CD14-positive monocyte (primary cell): ENCODE results near the gene HLA-DQA1. TPM values are rescaled to one million over a fixed set of nuclear protein-coding genes. Genes with fewer than 3 reads are reported as not detected.

Source experiments
- DNase-seq, 3 donors: peaks; one replicate each; pipeline ENCODE4 v3.0.0-alpha.2; 2011 to 2022
- H2AFZ ChIP-seq: 2 replicates; pipeline ENCODE4 v1.6.0; 2012; ENCODE audit warnings: mild to moderate bottlenecking, low read depth, low read length, inconsistent platforms; ENCODE audit not compliant: insufficient read depth, poor library complexity, severe bottlenecking
- H3K27ac ChIP-seq, 2 donors: 1 replicate in 1 of 2; 2 replicates in 1 of 2; pipeline ENCODE4 v1.5.1; 2012 to 2013; ENCODE audit warnings: low read length in 2 of 2, control low read depth in 1 of 2, inconsistent platforms in 1 of 2, low read depth in 1 of 2, mild to moderate bottlenecking in 1 of 2
- H3K27me3 ChIP-seq, 2 donors: one replicate each; pipeline versions ENCODE4 v1.6.0 to v1.6.1; 2011 to 2013; ENCODE audit warnings: low read length in 2 of 2; ENCODE audit not compliant: control insufficient read depth in 2 of 2, insufficient read depth in 2 of 2
- H3K36me3 ChIP-seq, 2 donors: replicated peaks in 1 of 2; 1 replicate in 1 of 2; 2 replicates in 1 of 2; pipeline versions ENCODE4 v1.5.1 to v1.6.1; 2012 to 2013; ENCODE audit warnings: low read length in 2 of 2, control low read depth in 1 of 2, inconsistent platforms in 1 of 2, mild to moderate bottlenecking in 1 of 2; ENCODE audit not compliant: insufficient read depth in 2 of 2, control insufficient read depth in 1 of 2
- H3K4me1 ChIP-seq, 2 donors: 1 replicate in 1 of 2; 2 replicates in 1 of 2; pipeline versions ENCODE4 v1.5.1 to v1.6.1; 2012 to 2013; ENCODE audit warnings: low read length in 2 of 2, control low read depth in 1 of 2, inconsistent platforms in 1 of 2, mild to moderate bottlenecking in 1 of 2, moderate library complexity in 1 of 2; ENCODE audit not compliant: insufficient read depth in 2 of 2, control insufficient read depth in 1 of 2
- H3K4me2 ChIP-seq: replicated peaks from 2 replicates; pipeline ENCODE3; 2012; ENCODE audit warnings: low read length, moderate library complexity, mild to moderate bottlenecking; ENCODE audit not compliant: poor library complexity, severe bottlenecking; ENCODE audit errors: extremely low read depth
- H3K4me3 ChIP-seq, 3 experiments: fragments of 200-600 bp in 1 of 3; sonication (generic) in 1 of 3; replicated peaks in 1 of 3; 1 replicate in 2 of 3; 2 replicates in 1 of 3; pipeline ENCODE4 v1.5.1; 2011 to 2013; ENCODE audit warnings: low read length in 3 of 3, mild to moderate bottlenecking in 3 of 3, control low read depth in 2 of 3, low read depth in 2 of 3, inconsistent platforms in 1 of 3, moderate library complexity in 1 of 3
- H3K79me2 ChIP-seq: 2 replicates; pipeline ENCODE4 v1.6.0; 2012; ENCODE audit warnings: mild to moderate bottlenecking, control low read depth, inconsistent platforms, low read length, moderate library complexity; ENCODE audit not compliant: insufficient read depth
- H3K9ac ChIP-seq: 2 replicates; pipeline ENCODE4 v1.6.0; 2017; ENCODE audit warnings: low read length, mild to moderate bottlenecking; ENCODE audit not compliant: insufficient read depth, poor library complexity, severe bottlenecking
- H3K9me3 ChIP-seq, 2 donors: replicated peaks in 1 of 2; 1 replicate in 1 of 2; 2 replicates in 1 of 2; pipeline versions ENCODE4 v1.5.1 to v1.6.1; 2012 to 2013; ENCODE audit warnings: low read length in 2 of 2, control low read depth in 1 of 2; ENCODE audit not compliant: control insufficient read depth in 1 of 2, insufficient read depth in 1 of 2
- H4K20me1 ChIP-seq: 2 replicates; pipeline ENCODE4 v1.6.0; 2012; ENCODE audit warnings: mild to moderate bottlenecking, low read length, control low read depth, moderate library complexity; ENCODE audit not compliant: insufficient read depth
- H3K27ac Mint-ChIP-seq, 7 donors: one replicate each; pipeline ENCODE4 v1.8.0; 2020; ENCODE audit warnings: mild to moderate bottlenecking in 7 of 7, mixed read lengths in 7 of 7, moderate library complexity in 6 of 7, inconsistent platforms in 2 of 7
- H3K27me3 Mint-ChIP-seq, 3 donors: one replicate each; pipeline ENCODE4 v1.8.0; 2021 to 2022; ENCODE audit warnings: low read depth in 3 of 3, mild to moderate bottlenecking in 3 of 3, mixed read lengths in 3 of 3, moderate library complexity in 3 of 3, inconsistent platforms in 1 of 3
- H3K36me3 Mint-ChIP-seq, 2 donors: one replicate each; pipeline ENCODE4 v1.8.0; 2020; ENCODE audit warnings: mixed read lengths in 2 of 2, inconsistent platforms in 1 of 2, mild to moderate bottlenecking in 1 of 2
- H3K4me1 Mint-ChIP-seq: one replicate; pipeline ENCODE4 v1.8.0; 2020; ENCODE audit warnings: mild to moderate bottlenecking, mixed read lengths
- H3K4me3 Mint-ChIP-seq, 2 donors: one replicate each; pipeline ENCODE4 v1.8.0; 2020; ENCODE audit warnings: mild to moderate bottlenecking in 2 of 2, mixed read lengths in 2 of 2, moderate library complexity in 1 of 2
- H3K9me3 Mint-ChIP-seq, 7 donors: one replicate each; pipeline ENCODE4 v1.8.0; 2020 to 2022; ENCODE audit warnings: mixed read lengths in 7 of 7, mild to moderate bottlenecking in 6 of 7, moderate library complexity in 6 of 7, inconsistent platforms in 2 of 7
- WGBS: methylation state at CpG from one replicate; pipeline ENCODE4 v1.1.5; 2013; ENCODE audit warnings: missing lambda C conversion rate; ENCODE audit not compliant: insufficient coverage; 5-methylcytosine and 5-hydroxymethylcytosine counted together
- intact Hi-C, 2 donors: fragments of 100-400 bp; cut with micrococcal nuclease; formaldehyde crosslinking; loops; one replicate each; pipeline versions ENCODE4 v1.15.0 to v1.15.1; 2023
- polyA plus RNA-seq, 3 donors: library from polyadenylated mRNA; depleted of rRNA in 1 of 3; unstranded in 2 of 3; stranded (reverse) in 1 of 3; fragments of 300-500 nt in 2 of 3; fragments of >200 nt in 1 of 3; fragmentation: Illumina TruSeq in 2 of 3; gene quantifications; 1 replicate in 2 of 3; 2 replicates in 1 of 3; pipeline ENCODE4 v1.2.3, GENCODE V29; 2012 to 2021
- TF ChIP-seq, protein P1 (sequence below): fragments of 200-600 bp; IDR thresholded peaks from one replicate; pipeline ENCODE4 v1.8.0; 2022; ENCODE audit warnings: antibody characterized with exemption, mild to moderate bottlenecking

HLA-DQA1 gene
- polyA plus RNA-seq, 3 donors = 98.1 to 191 (median 117) TPM

DNA sequence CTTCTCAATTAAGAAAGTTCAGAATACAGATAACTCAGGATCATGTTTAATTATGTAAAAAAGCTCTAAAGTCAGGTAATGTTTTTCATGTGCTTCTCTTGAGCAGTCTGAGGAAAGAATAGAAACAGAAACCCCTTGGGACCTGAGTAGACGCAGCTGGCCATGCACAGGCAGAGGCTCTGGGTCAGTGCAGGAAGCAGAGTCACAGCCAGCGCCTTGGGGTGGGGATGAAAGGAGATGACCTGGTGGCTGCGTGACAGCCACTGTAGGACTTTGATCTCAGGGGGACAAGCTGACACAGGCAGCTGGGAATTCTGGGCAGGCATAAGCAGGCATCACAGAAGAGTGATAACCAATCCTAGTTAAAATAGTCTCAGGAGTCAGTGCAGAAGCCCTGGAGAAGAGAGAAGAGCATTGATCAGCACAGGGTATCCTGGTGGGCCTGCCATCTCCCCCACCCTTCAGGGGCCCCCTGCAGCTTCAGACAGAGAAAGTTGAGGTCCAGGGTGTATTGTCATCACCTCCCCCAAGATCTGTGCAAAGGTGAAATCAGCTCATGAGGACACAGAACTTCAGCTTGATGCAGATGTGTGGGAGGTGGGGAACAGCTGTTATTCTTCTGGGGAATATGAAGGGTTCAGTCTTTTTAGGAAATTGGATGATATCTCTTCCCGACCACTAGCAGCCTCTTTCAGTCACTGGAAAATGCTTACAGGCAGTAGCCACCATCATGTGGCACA is 22.8 kb downstream of the HLA-DQA1 start:
- Histone ChIP-seq H3K9me3 (no peaks in the 10 kb centered on the region), H3K27me3 (no peaks in the 10 kb centered on the region), H3K79me2 (no peaks in the 10 kb centered on the region), H3K27ac (no peak overlapping the region), H2AFZ (no peak overlapping the region), H4K20me1 (no peaks in the 10 kb centered on the region), H3K9ac (no peak overlapping the region), H3K36me3 (peaks cover 11 to 32% of the 10 kb centered on the region in 2 donors), H3K4me2 (no peak overlapping the region), H3K4me1 (peaks cover 5 to 8% of the 10 kb centered on the region in 2 donors), H3K4me3 (no peak overlapping the region)
- Mint-ChIP-seq H3K4me3 (no peak overlapping the region), H3K27me3 (peaks cover 1 to 3% (median 1%) of the 10 kb centered on the region in 3 donors), H3K4me1 (peaks cover 33% of the 10 kb centered on the region), H3K27ac (peak overlapping the region in 4 of 7 donors; percentile 1 to 72 (median 54)), H3K36me3 (peaks cover 57 to 69% of the 10 kb centered on the region in 2 donors), H3K9me3 (peaks cover 0 to 12% (median 2%) of the 10 kb centered on the region in 7 donors)
- intact Hi-C loops = no loop called here
- WGBS = 76% methylated on average over 3 of the region's 4 CpGs
- no peak for DNase-seq
- TF ChIP-seq, protein P1, sequence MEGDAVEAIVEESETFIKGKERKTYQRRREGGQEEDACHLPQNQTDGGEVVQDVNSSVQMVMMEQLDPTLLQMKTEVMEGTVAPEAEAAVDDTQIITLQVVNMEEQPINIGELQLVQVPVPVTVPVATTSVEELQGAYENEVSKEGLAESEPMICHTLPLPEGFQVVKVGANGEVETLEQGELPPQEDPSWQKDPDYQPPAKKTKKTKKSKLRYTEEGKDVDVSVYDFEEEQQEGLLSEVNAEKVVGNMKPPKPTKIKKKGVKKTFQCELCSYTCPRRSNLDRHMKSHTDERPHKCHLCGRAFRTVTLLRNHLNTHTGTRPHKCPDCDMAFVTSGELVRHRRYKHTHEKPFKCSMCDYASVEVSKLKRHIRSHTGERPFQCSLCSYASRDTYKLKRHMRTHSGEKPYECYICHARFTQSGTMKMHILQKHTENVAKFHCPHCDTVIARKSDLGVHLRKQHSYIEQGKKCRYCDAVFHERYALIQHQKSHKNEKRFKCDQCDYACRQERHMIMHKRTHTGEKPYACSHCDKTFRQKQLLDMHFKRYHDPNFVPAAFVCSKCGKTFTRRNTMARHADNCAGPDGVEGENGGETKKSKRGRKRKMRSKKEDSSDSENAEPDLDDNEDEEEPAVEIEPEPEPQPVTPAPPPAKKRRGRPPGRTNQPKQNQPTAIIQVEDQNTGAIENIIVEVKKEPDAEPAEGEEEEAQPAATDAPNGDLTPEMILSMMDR = no peak

DNA sequence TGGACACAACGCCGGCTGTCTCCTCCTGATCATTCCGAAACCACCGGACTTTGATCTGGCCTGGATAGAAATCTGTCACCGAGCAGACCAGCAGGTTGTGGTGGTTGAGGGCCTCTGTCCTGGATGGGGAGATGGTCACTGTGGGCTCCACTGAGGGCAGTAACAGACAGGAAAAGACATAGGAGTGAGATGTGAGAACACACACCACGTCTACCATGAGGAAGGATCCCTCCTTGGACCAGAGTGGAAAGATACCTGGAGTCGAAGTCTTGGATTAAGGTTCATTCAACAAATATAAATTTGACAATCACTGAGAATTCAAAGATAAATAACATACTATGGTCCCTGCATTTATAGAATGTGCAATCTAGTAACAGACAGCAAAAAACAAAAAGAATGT is 24.9 kb downstream of the HLA-DQA1 start:
- Mint-ChIP-seq H3K36me3 (peaks cover 57 to 72% of the 10 kb centered on the region in 2 donors), H3K27me3 (peaks cover 1 to 10% (median 1%) of the 10 kb centered on the region in 3 donors), H3K9me3 (peaks cover 0 to 10% (median 0%) of the 10 kb centered on the region in 7 donors), H3K4me3 (peak overlapping the region in 1 of 2 donors; percentile 26), H3K27ac (peak overlapping the region in 1 of 7 donors; percentile 76), H3K4me1 (peaks cover 38% of the 10 kb centered on the region)
- intact Hi-C loops = no loop called here
- Histone ChIP-seq H3K4me2 (no peak overlapping the region), H3K9me3 (no peaks in the 10 kb centered on the region), H3K27ac (no peak overlapping the region), H3K4me1 (peaks cover 5 to 10% of the 10 kb centered on the region in 2 donors), H3K9ac (no peak overlapping the region), H2AFZ (no peak overlapping the region), H4K20me1 (no peaks in the 10 kb centered on the region), H3K79me2 (peaks cover 6% of the 10 kb centered on the region), H3K4me3 (no peak overlapping the region), H3K27me3 (no peaks in the 10 kb centered on the region), H3K36me3 (peaks cover 11 to 32% of the 10 kb centered on the region in 2 donors)
- no peak for DNase-seq
- TF ChIP-seq, protein P1 = no peak
- WGBS = no CpG with 5 or more reads among the region's 7 CpGs
